RWPE2 (cell line): ENCODE data around the gene NDST4.

Experiments used
- ATAC-seq: fragments of 200-7000 bp; cut with Tn5 transposase; 3 replicates; pipeline ENCODE4 v1.9.1; 2021; ENCODE audit warnings: low read depth
- DNase-seq: peaks from one replicate; pipeline ENCODE4 v3.0.0-alpha.2; 2020; ENCODE audit warnings: low spot score
- H3K27ac ChIP-seq: fragments of 450-650 bp; 2 replicates; pipeline ENCODE4 v1.5.1; 2017; ENCODE audit warnings: mild to moderate bottlenecking; ENCODE audit not compliant: poor library complexity, severe bottlenecking
- H3K27me3 ChIP-seq: fragments of 250-450 bp; sonication (Bioruptor Pico); 2 replicates; pipeline ENCODE4 v1.5.1; 2021; ENCODE audit warnings: mild to moderate bottlenecking, moderate library complexity; ENCODE audit not compliant: insufficient read depth, poor library complexity, severe bottlenecking
- H3K36me3 ChIP-seq: fragments of 250-450 bp; sonication (Bioruptor Pico); 2 replicates; pipeline ENCODE4 v1.5.1; 2020; ENCODE audit warnings: low read depth, mild to moderate bottlenecking, moderate library complexity
- H3K4me1 ChIP-seq: fragments of 250-450 bp; sonication (Bioruptor Pico); 2 replicates; pipeline ENCODE4 v1.5.1; 2021; ENCODE audit warnings: mild to moderate bottlenecking, moderate library complexity; ENCODE audit not compliant: insufficient read depth, poor library complexity, severe bottlenecking
- H3K4me3 ChIP-seq: fragments of 250-450 bp; sonication (Bioruptor Pico); 2 replicates; pipeline ENCODE4 v1.5.1; 2021; ENCODE audit warnings: mild to moderate bottlenecking, moderate library complexity; ENCODE audit not compliant: severe bottlenecking
- H3K9me3 ChIP-seq: fragments of 250-450 bp; sonication (Bioruptor Pico); 2 replicates; pipeline ENCODE4 v1.5.1; 2021; ENCODE audit warnings: mild to moderate bottlenecking, moderate library complexity; ENCODE audit not compliant: severe bottlenecking
- CTCF ChIP-seq: fragments of 450-650 bp; IDR thresholded peaks from one replicate; pipeline ENCODE4 v1.5.1; 2017; ENCODE audit warnings: mild to moderate bottlenecking, moderate library complexity; ENCODE audit not compliant: poor library complexity, severe bottlenecking

The NDST4 gene

GRCh38 chr4:114866901-114867670 lies 246.3 kb downstream of the NDST4 start:
- TF ChIP-seq CTCF = no peak
- no peak overlapping the region for H3K4me3 ChIP-seq
- ATAC-seq = no peak
- no peaks in the 10 kb centered on the region for H3K36me3 ChIP-seq
- H3K27ac ChIP-seq = no peak overlapping the region
- DNase-seq = no peak
- no peaks in the 10 kb centered on the region for H3K4me1 ChIP-seq
- no peaks in the 10 kb centered on the region for H3K27me3 ChIP-seq
- no peaks in the 10 kb centered on the region for H3K9me3 ChIP-seq

GRCh38 chr4:114864060-114864459 lies 249.4 kb downstream of the NDST4 start:
- no peak for ATAC-seq
- no peak overlapping the region for H3K4me3 ChIP-seq

GRCh38 chr4:114860786-114861185 lies 252.6 kb downstream of the NDST4 start:
- ATAC-seq (no peak), DNase-seq (no peak)
- H3K4me1 ChIP-seq = no peaks in the 10 kb centered on the region
- H3K4me3 ChIP-seq = no peak overlapping the region
- no peaks in the 10 kb centered on the region for H3K36me3 ChIP-seq
- no peaks in the 10 kb centered on the region for H3K27me3 ChIP-seq
- H3K9me3 ChIP-seq = no peaks in the 10 kb centered on the region
- H3K27ac ChIP-seq = no peak overlapping the region
- no peak for TF ChIP-seq CTCF

More at GRCh38 chr4:114864060-114864459, 249.4 kb downstream of the NDST4 start:
- Histone ChIP-seq H3K27ac (no peak overlapping the region), H3K36me3 (no peaks in the 10 kb centered on the region), H3K27me3 (no peaks in the 10 kb centered on the region), H3K4me1 (no peaks in the 10 kb centered on the region), H3K9me3 (no peaks in the 10 kb centered on the region)
- no peak for DNase-seq
- no peak for TF ChIP-seq CTCF

GRCh38 chr4:114857831-114858230 lies 255.6 kb downstream of the NDST4 start:
- no peak overlapping the region for H3K27ac ChIP-seq
- no peak for DNase-seq
- H3K27me3 ChIP-seq = no peaks in the 10 kb centered on the region
- H3K36me3 ChIP-seq = no peaks in the 10 kb centered on the region
- H3K4me1 ChIP-seq = no peaks in the 10 kb centered on the region
- ATAC-seq = peak; percentile 64; the same call in 2 of the 3 replicates
- no peak overlapping the region for H3K4me3 ChIP-seq
- TF ChIP-seq CTCF = no peak
- no peaks in the 10 kb centered on the region for H3K9me3 ChIP-seq

GRCh38 chr4:114839986-114840385 lies 273.4 kb downstream of the NDST4 start:
- TF ChIP-seq CTCF = no peak
- ATAC-seq (no peak), DNase-seq (no peak)
- Histone ChIP-seq H3K27ac (no peak overlapping the region), H3K27me3 (no peaks in the 10 kb centered on the region), H3K9me3 (no peaks in the 10 kb centered on the region), H3K36me3 (no peaks in the 10 kb centered on the region), H3K4me3 (no peak overlapping the region), H3K4me1 (no peaks in the 10 kb centered on the region)
